Embryonic facial prominence (tissue), 1 donor: ENCODE data around the gene VPS35L.

Experiments used
- DNase-seq: peaks from one replicate; pipeline ENCODE4 v3.0.0-alpha.2; 2016; ENCODE audit errors: extremely low spot score

VPS35L gene

GRCh38 chr16:19748389-19749168, 193.1 kb downstream of the VPS35L start:
- DNase-seq = no peak

DNA sequence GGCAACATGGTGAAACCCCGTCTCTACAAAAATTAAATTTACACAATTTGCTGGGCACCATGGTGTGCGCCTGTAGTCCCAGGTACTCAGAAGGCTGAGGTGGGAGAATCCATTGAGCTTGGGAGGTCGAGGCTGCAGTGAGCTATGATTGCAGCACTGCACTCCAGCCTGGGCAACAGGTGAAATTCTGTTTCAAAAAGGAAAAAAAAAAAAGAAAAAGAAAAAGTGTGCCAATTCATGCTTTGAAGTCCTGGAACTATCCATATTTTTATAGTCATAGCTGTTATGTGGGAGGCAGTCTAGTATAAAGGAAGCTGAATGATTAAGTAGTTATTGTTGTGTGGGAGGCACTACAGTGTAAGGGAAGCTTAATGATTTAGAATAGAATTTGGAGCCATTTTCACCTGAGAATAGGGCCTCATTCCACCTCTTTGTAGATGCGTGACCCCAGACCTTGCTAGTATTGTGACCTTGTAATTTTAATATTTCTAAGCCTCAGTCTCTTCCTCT, 194.1 kb downstream of the VPS35L start:
- DNase-seq = no peak
